ENCODE measurements around the gene TXN.
A peak's percentile ranks its signal among the peaks of the same experiment; 100 is the strongest.

TXN gene

DNA sequence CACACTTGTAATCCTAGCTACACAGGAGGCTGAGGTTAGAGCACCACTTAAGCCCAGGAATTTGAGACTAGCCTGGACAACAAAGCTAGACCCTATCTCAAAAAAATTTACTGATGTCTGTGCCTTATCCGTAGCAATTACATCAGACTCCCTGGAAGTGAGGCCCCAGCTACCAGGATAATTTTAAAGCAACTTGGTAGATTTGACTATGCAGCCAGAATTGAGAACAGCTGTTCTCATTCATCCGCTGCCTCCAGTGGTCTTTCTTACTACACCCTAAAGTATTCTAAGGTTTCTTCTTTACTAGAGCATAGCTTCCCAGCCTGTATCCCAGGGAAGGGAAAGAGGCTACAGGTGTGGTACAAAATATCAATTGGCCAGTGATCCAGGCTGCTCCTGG, 28.0 kb downstream of the TXN start:
- TF ChIP-seq, protein P1, sequence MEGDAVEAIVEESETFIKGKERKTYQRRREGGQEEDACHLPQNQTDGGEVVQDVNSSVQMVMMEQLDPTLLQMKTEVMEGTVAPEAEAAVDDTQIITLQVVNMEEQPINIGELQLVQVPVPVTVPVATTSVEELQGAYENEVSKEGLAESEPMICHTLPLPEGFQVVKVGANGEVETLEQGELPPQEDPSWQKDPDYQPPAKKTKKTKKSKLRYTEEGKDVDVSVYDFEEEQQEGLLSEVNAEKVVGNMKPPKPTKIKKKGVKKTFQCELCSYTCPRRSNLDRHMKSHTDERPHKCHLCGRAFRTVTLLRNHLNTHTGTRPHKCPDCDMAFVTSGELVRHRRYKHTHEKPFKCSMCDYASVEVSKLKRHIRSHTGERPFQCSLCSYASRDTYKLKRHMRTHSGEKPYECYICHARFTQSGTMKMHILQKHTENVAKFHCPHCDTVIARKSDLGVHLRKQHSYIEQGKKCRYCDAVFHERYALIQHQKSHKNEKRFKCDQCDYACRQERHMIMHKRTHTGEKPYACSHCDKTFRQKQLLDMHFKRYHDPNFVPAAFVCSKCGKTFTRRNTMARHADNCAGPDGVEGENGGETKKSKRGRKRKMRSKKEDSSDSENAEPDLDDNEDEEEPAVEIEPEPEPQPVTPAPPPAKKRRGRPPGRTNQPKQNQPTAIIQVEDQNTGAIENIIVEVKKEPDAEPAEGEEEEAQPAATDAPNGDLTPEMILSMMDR (conservative IDR thresholded peaks at IDR 0.05) = no peak
- TF ChIP-seq ZFX (IDR thresholded peaks at IDR 0.05) = no peak
- no peak overlapping the region for H3K27ac ChIP-seq

DNA sequence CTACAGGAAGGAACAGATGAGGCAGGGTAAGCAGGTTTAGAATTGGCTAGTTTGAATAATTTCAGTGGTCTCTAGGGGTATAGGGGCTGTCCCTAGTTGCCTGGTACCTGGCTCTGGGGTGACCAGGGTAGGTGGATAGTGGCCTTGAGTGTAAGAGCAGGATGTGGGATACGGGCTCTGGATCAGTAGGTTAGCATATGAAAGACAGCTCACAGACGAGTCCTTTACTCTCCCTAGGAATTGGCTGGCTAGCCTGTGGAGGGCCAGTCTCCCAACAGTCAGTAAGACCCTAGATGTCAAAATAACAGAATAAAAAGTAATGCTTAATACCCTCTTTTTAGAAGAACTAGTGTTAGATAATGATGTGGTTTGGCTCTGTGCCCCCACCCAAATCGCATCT, 31.7 kb downstream of the TXN start:
- TF ChIP-seq, protein P1 (conservative IDR thresholded peaks at IDR 0.05) = no peak
- TF ChIP-seq ZFX (IDR thresholded peaks at IDR 0.05) = no peak
- no peak overlapping the region for H3K27ac ChIP-seq

DNA sequence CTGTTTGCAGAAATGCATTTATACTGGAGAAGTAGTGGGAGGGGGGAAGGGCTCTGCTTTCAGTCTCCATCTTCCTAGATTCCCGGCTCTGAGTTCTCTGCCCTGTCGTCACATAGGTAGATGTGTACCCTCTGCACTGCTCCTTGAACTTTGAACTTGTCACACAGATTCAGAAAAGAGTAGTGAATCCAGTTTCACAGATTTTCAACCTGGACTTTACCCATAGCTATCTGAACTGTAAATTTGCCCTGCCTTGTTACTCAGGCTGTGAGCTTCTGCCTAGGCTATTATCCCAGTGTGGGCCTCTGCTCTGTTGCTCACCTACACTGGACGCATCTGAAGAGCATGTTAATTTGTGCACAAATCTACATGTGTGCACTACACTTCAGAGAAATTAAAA, 35.5 kb downstream of the TXN start:
- no peak overlapping the region for H3K27ac ChIP-seq
- TF ChIP-seq ZFX (IDR thresholded peaks at IDR 0.05) = no peak
- TF ChIP-seq, protein P1 (conservative IDR thresholded peaks at IDR 0.05) = no peak

DNA sequence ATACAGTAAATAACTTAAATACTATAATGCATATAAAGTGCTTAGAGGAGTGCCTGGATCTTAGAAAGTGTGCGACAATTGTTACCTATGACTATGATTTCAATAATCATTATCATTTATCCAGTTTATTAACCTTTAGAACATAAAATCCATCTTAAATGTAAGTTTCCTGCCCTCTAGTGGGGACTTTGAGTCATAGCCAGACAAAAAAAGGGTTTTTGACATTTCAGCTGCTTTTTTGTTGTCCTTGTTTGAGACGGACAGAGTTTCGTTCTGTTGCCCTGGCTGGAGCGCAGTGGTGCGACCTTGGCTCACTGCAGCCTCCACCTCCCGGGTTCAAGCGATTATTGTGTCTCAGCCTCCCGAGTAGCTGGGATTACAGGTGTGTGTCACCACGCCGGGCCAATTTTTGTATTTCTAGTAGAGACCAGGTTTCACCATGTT, 38.6 kb downstream of the TXN start:
- TF ChIP-seq, protein P1 (conservative IDR thresholded peaks at IDR 0.05) = peak; percentile 77
- TF ChIP-seq ZFX (IDR thresholded peaks at IDR 0.05) = no peak
- no peak overlapping the region for H3K27ac ChIP-seq

DNA sequence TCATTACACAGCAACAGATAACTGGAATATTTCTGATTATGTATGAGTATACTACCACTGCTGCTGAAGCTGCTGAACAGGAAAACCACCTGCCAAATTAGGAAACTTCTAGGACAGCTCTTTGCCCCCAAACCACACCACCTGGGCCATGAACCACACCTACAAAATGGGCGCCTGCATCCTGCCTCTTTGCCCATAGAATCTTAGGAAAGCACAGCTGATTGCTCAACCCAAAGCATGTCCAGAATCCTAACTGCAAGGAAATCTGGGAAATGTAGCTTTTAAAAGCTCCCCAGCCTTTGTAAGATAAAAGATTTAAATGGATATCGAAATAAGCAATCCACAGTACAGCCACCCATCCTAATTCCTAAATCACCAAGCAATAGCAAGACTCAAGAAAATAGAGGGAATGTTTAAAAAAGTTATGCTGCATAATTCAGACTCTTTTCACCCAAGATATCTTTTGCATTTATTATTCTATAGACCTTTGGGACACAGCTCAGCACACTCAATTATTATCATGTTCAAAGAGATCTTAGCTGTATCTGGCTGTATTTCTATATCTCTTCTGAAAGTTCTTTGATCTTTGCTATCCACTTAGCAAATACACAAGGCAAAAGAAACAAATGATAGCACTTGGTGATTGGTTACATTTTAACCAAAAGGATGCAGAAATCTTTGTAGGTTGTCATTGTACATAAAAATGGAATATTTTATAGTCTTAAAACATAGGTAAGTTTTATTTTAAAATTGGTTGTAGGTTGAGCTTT, 41.5 kb downstream of the TXN start:
- H3K27ac ChIP-seq = no peak overlapping the region
- no peak for TF ChIP-seq ZFX (IDR thresholded peaks at IDR 0.05)
- TF ChIP-seq, protein P1 (conservative IDR thresholded peaks at IDR 0.05) = no peak

DNA sequence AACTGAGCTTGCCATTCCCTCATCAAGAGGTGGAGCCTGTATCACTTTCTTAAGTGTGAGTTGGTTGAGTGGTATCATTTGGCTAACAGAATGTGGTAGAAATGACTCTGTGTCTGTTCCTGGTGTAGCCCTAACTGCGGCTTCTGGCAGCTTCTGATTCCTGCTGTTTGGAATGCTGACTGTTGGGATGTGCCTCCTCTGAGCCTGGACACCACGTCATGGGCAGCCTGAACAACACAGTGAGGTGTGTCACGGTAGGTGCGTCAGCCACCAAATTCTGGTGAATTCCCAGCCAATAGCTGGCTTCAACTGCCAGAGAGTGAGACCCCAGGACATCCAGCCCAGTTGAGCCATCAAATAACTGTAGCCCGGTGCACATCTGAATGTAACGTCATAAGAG, 42.2 kb downstream of the TXN start:
- H3K27ac ChIP-seq = no peak overlapping the region
- TF ChIP-seq, protein P1 (conservative IDR thresholded peaks at IDR 0.05) = no peak
- no peak for TF ChIP-seq ZFX (IDR thresholded peaks at IDR 0.05)

DNA sequence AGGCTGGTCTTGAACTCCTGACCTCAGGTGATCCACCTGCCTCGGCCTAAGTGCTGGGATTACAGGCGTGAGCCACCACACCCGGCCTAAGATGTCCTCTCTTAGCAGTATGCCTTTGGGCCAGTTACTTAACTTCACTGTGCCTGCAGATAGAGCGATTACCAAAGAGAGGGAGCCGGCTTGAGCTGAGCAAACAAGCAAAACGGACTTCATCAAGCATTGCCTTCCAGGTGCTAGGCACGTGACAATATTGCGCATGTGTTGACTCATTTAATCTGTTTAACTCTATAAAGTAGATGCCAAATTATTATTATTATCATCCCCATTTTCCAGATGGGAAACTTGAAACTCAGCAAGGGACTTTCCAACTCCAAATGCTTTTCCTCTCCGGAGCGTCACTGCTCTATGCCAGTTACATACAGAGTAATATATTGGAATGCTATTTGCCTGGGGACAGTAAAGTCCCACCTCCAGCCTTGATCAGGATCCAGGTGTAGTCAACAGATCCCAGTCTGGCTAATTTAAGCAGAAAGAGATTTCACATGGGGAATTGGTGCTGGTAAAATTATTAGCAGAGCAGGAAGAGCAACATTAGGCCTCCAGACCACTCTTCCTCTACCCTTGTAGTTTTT, 42.8 kb downstream of the TXN start:
- H3K27ac ChIP-seq = no peak overlapping the region
- TF ChIP-seq, protein P1 (conservative IDR thresholded peaks at IDR 0.05) = no peak
- no peak for TF ChIP-seq ZFX (IDR thresholded peaks at IDR 0.05)
